Heart right ventricle (tissue), 16 donors: Measurements from ENCODE around the gene WDR20. TPM values are rescaled to one million over a fixed set of nuclear protein-coding genes. Genes with fewer than 3 reads are reported as not detected.

Source experiments
- ATAC-seq, 8 donors: fragments of 200-7000 bp; cut with Tn5 transposase; one replicate each; pipeline ENCODE4 v1.9.1; 2020; ENCODE audit warnings: mild to moderate bottlenecking in 8 of 8, moderate library complexity in 8 of 8, moderate number of reproducible peaks in 1 of 8
- DNase-seq, 2 donors: peaks; one replicate each; pipeline ENCODE4 v3.0.0-alpha.2; 2020
- H3K27ac ChIP-seq, 10 donors: fragments of 200-600 bp; sonication (generic) in 2 of 10; one replicate each; pipeline versions ENCODE4 v1.5.0 to v1.8.0; 2020 to 2022; ENCODE audit warnings: mild to moderate bottlenecking in 3 of 10
- H3K27me3 ChIP-seq, 7 donors: fragments of 200-600 bp; one replicate each; pipeline ENCODE4 v1.8.0; 2021 to 2022; ENCODE audit warnings: mild to moderate bottlenecking in 2 of 7
- H3K36me3 ChIP-seq, 9 donors: fragments of 200-600 bp; sonication (generic) in 1 of 9; one replicate each; pipeline versions ENCODE4 v1.5.0 to v1.8.0; 2020 to 2022; ENCODE audit warnings: mild to moderate bottlenecking in 2 of 9
- H3K4me1 ChIP-seq, 9 donors: fragments of 200-600 bp; sonication (generic) in 1 of 9; one replicate each; pipeline versions ENCODE4 v1.5.0 to v1.8.0; 2020 to 2022; ENCODE audit warnings: mild to moderate bottlenecking in 4 of 9
- H3K4me3 ChIP-seq, 10 donors: fragments of 200-600 bp; sonication (generic) in 2 of 10; one replicate each; pipeline versions ENCODE4 v1.5.0 to v1.8.0; 2020 to 2022; ENCODE audit warnings: mild to moderate bottlenecking in 7 of 10, moderate library complexity in 2 of 10
- H3K9me3 ChIP-seq, 11 donors: fragments of 200-600 bp in 10 of 11; sonication (generic) in 2 of 11; one replicate each; pipeline versions ENCODE4 v1.5.0 to v1.8.0; 2013 to 2022; ENCODE audit warnings: mild to moderate bottlenecking in 2 of 11, control low read depth in 1 of 11, moderate library complexity in 1 of 11
- CTCF ChIP-seq, 9 donors: fragments of 200-600 bp; sonication (generic) in 2 of 9; IDR thresholded peaks; one replicate each; pipeline versions ENCODE4 v1.5.0 to v1.8.0; 2021 to 2022; ENCODE audit warnings: antibody characterized with exemption in 9 of 9, mild to moderate bottlenecking in 5 of 9, moderate library complexity in 1 of 9
- WGBS, 2 donors: extraction: QIAGEN DNeasy Blood & Tissue Kit; methylation state at CpG; one replicate each; pipeline ENCODE4 v1.1.7; 2013; ENCODE audit warnings: inconsistent platforms in 1 of 2; 5-methylcytosine and 5-hydroxymethylcytosine counted together
- intact Hi-C, 10 donors: fragments of 100-400 bp; cut with DNase I; formaldehyde crosslinking; loops; one replicate each; pipeline versions ENCODE4 v1.11.1 to v1.14.2; 2022
- polyA plus RNA-seq, 2 donors: library from polyadenylated mRNA; stranded (reverse); fragments of 200-250 nt; gene quantifications; one replicate each; pipeline ENCODE4 v1.2.3, GENCODE V29; 2013
- total RNA-seq, 10 donors: library from RNA; stranded (reverse); fragmentation: NEBNext Ultra II Directional in 3 of 10; extraction: Animal tissue kit (Norgen Biotek cat#: 25700) in 3 of 10; gene quantifications; one replicate each; pipeline versions ENCODE4 v1.2.1 to v1.2.4, GENCODE V29; 2021 to 2023
- donor health status: Arrhythmogenic right ventricular cardiomyopathy.
- donor health status: ischemic (EF 13 %, LVEDD 7.1; RV severe dilation, severe dysfunction).
- donor health status: healthy with polysubstance abuse.
- donor health status: DM: no; HTN: yes; CAD: no.
- donor health status: DM: no; HTN: no; CAD: no.
- donor health status: ischemic (EF 25% LVEDD 6.9; RV normal size, moderate dysfunction).
- donor health status: ischemic (EF 25% LVEDD 5.7; RV mildly dilated, moderate dysfunction).
- donor health status: healthy.
- donor health status: DM: yes; HTN: yes; CAD: no.
- donor health status: Ischemic cardiomyopathy.
- donor health status: ischemic (EF 35%, LVEDD 5.7; RV mildly dilated, moderate dysfunction).
- donor health status: nonischemic (EF 11% LVEDD 7.7; RV severe dilation, severe dysfunction).
- donor health status: DM: yes; HTN: yes; CAD: no.
- donor health status: PGD.
- donor health status: ischemic (EF 29% LVEDD 5.4; RV normal size, mild dysfunction).
- donor health status: nonischemic (EF 23%, LVEDD 6.1; RV moderate dilation, normal function).

Gene WDR20
- total and polyA plus RNA-seq, 12 donors = 10.7 to 28.0 (median 20.5) TPM

- no peak overlapping the region for H3K4me3 ChIP-seq
- no peaks in the 10 kb centered on the region for H3K9me3 ChIP-seq
- H3K27me3 ChIP-seq = no peaks in the 10 kb centered on the region
- TF ChIP-seq CTCF (IDR thresholded peaks at IDR 0.05) = no peak
- no peak overlapping the region for H3K27ac ChIP-seq
- no peak for DNase-seq
- intact Hi-C loops = loop anchor here in 1 of 10 donors (5.0 kb wide), 1 partner anchor 80 kb away; no protein-coding TSS in a partner anchor
- ATAC-seq = no peak
- H3K36me3 ChIP-seq = peaks cover 0 to 47% (median 5%) of the 10 kb centered on the region in 9 donors
- peaks cover 0 to 20% (median 7%) of the 10 kb centered on the region in 9 donors for H3K4me1 ChIP-seq
- 94% methylated on average over 9 of the region's 9 CpGs for WGBS, 2 donors
Observed at GRCh38 chr14:102232348-102232625, 92.6 kb downstream of the WDR20 start.

GRCh38 chr14:102233081-102233480 is 93.4 kb downstream of the WDR20 start:
- no peak for ATAC-seq
- Histone ChIP-seq H3K27ac (no peak overlapping the region), H3K27me3 (no peaks in the 10 kb centered on the region), H3K4me3 (no peak overlapping the region), H3K36me3 (peaks cover 0 to 47% (median 5%) of the 10 kb centered on the region in 9 donors), H3K9me3 (no peaks in the 10 kb centered on the region), H3K4me1 (peaks cover 0 to 18% (median 7%) of the 10 kb centered on the region in 9 donors)
- 89 to 98% methylated on average over 6 of the region's 6 CpGs for WGBS, 2 donors
- no peak for DNase-seq
- no peak for TF ChIP-seq CTCF (IDR thresholded peaks at IDR 0.05)
- intact Hi-C loops = loop anchor here in 1 of 10 donors (5.0 kb wide), 1 partner anchor 79 kb away; no protein-coding TSS in a partner anchor

- H3K27me3 ChIP-seq = no peaks in the 10 kb centered on the region
- H3K4me3 ChIP-seq = peak overlapping the region; percentile 6 to 57 (median 40)
- peak overlapping the region in 7 of 10 donors; percentile 23 to 70 (median 58) for H3K27ac ChIP-seq
- H3K9me3 ChIP-seq = no peaks in the 10 kb centered on the region
- no peak for TF ChIP-seq CTCF (IDR thresholded peaks at IDR 0.05)
- peak in 7 of 8 donors; percentile 11 to 51 (median 41) for ATAC-seq
- intact Hi-C loops = loop anchor here in 8 of 10 donors (1.0 to 5.0 kb wide), 3 partner anchors 78 to 80 kb away; no protein-coding TSS in a partner anchor
- peaks cover 0 to 36% (median 5%) of the 10 kb centered on the region in 9 donors for H3K36me3 ChIP-seq
- H3K4me1 ChIP-seq = peaks cover 0 to 18% (median 7%) of the 10 kb centered on the region in 9 donors
- 48 to 53% methylated on average over 34 of the region's 34 CpGs for WGBS, 2 donors
- DNase-seq = no peak
Observed at GRCh38 chr14:102234331-102235264, 94.9 kb downstream of the WDR20 start.

- ATAC-seq (peak; percentile 89 to 97 (median 95)), DNase-seq (peak; percentile 83 to 86)
- peaks cover 0 to 30% (median 5%) of the 10 kb centered on the region in 9 donors for H3K36me3 ChIP-seq
- TF ChIP-seq CTCF (IDR thresholded peaks at IDR 0.05) = peak; percentile 69 to 93 (median 88)
- peaks cover 0 to 18% (median 7%) of the 10 kb centered on the region in 9 donors for H3K4me1 ChIP-seq
- intact Hi-C loops = loop anchor here in 7 of 10 donors (1.0 to 5.0 kb wide), 3 partner anchors 77 to 79 kb away; no protein-coding TSS in a partner anchor
- 34 to 42% methylated on average over 19 of the region's 19 CpGs for WGBS, 2 donors
- no peaks in the 10 kb centered on the region for H3K9me3 ChIP-seq
- H3K27ac ChIP-seq = peak overlapping the region in 7 of 10 donors; percentile 23 to 70 (median 58)
- no peaks in the 10 kb centered on the region for H3K27me3 ChIP-seq
- H3K4me3 ChIP-seq = peak overlapping the region in 9 of 10 donors; percentile 6 to 57 (median 47)
Observed at GRCh38 chr14:102235275-102235897, 95.7 kb downstream of the WDR20 start.
